Mesodermal cell (in vitro differentiated cells): ENCODE measurements around the gene C11orf42. TPM values are rescaled to one million over a fixed set of nuclear protein-coding genes. Genes with fewer than 3 reads are reported as not detected.

Experiments used
- H3K27ac ChIP-seq: 2 replicates; pipeline ENCODE4 v1.7.0; 2013; ENCODE audit warnings: mild to moderate bottlenecking, low read depth, low read length, moderate library complexity; ENCODE audit not compliant: severe bottlenecking
- H3K36me3 ChIP-seq: 2 replicates; pipeline ENCODE4 v1.7.1; 2013; ENCODE audit warnings: mild to moderate bottlenecking, low read length, moderate library complexity; ENCODE audit not compliant: control insufficient read depth, insufficient read depth
- H3K4me1 ChIP-seq: one replicate; pipeline ENCODE4 v1.7.1; 2013; ENCODE audit warnings: mild to moderate bottlenecking, low read length; ENCODE audit not compliant: insufficient read depth, control insufficient read depth, poor library complexity, severe bottlenecking
- H3K4me3 ChIP-seq: 2 replicates; pipeline ENCODE4 v1.7.0; 2013; ENCODE audit warnings: low read length, control low read depth, mild to moderate bottlenecking; ENCODE audit not compliant: insufficient read depth, poor library complexity, severe bottlenecking; ENCODE audit errors: extremely low read depth
- H3K9me3 ChIP-seq: 2 replicates; pipeline ENCODE4 v1.7.1; 2013; ENCODE audit warnings: mild to moderate bottlenecking, low read length, moderate library complexity; ENCODE audit not compliant: control insufficient read depth
- WGBS, 2 experiments: methylation state at CpG; one replicate each; pipeline ENCODE4 v1.1.5; 2013; ENCODE audit warnings: missing lambda C conversion rate in 2 of 2; ENCODE audit not compliant: insufficient coverage in 2 of 2; 5-methylcytosine and 5-hydroxymethylcytosine counted together
- polyA plus RNA-seq, 2 experiments: library from polyadenylated mRNA; stranded (reverse); fragments of 50-300 nt; gene quantifications; one replicate each; pipeline ENCODE4 v1.2.3, GENCODE V29; 2013

Gene C11orf42
- polyA plus RNA-seq (2013, experiment 1 of 2), result not detected
- polyA plus RNA-seq (2013, experiment 2 of 2), result not detected

GRCh38 chr11:6205366-6205765 lies at the start of gene C11orf42:
Gene C11orf42, plus strand, starts transcription at chr11:6205557. Its CDS starts 59 bp downstream, at chr11:6205616.
- Histone ChIP-seq H3K36me3 (peaks cover 30% of the 10 kb centered on the region), H3K27ac (no peak within 1 kb of the TSS), H3K4me3 (no peak within 1 kb of the TSS), H3K9me3 (no peaks in the 10 kb centered on the region), H3K4me1 (no peaks in the 10 kb centered on the region)
- WGBS, 2 experiments, result no CpG with 5 or more reads among the region's 1 CpG

GRCh38 chr11:6156628-6157359 lies 48.6 kb upstream of the C11orf42 start:
- Histone ChIP-seq H3K9me3 (no peaks in the 10 kb centered on the region), H3K4me1 (no peaks in the 10 kb centered on the region), H3K36me3 (no peaks in the 10 kb centered on the region), H3K4me3 (no peak overlapping the region), H3K27ac (no peak overlapping the region)
- WGBS, 2 experiments, result 80 to 94% methylated on average over 2 of the region's 7 CpGs

- Histone ChIP-seq H3K4me3 (no peak within 1 kb of the TSS), H3K27ac (no peak within 1 kb of the TSS), H3K36me3 (no peaks in the 10 kb centered on the region), H3K4me1 (no peaks in the 10 kb centered on the region), H3K9me3 (no peaks in the 10 kb centered on the region)
- WGBS, 2 experiments, result no CpG with 5 or more reads among the region's 1 CpG
These were observed 35.1 kb upstream of the C11orf42 start, which contains the start of gene OR52B2 for GRCh38 chr11:6170226-6170625. Gene OR52B2, minus strand, starts transcription at chr11:6170326. Its CDS starts 0 bp downstream, at chr11:6170326.

- Histone ChIP-seq H3K36me3 (no peaks in the 10 kb centered on the region), H3K9me3 (no peaks in the 10 kb centered on the region), H3K4me1 (no peaks in the 10 kb centered on the region), H3K27ac (no peak overlapping the region), H3K4me3 (no peak overlapping the region)
- 64 to 70% methylated on average over 2 of the region's 2 CpGs for WGBS, 2 experiments
These were observed 29.9 kb upstream of the C11orf42 start for GRCh38 chr11:6175440-6175839.

- Histone ChIP-seq H3K27ac (no peak overlapping the region), H3K9me3 (no peaks in the 10 kb centered on the region), H3K4me3 (no peak overlapping the region), H3K4me1 (no peaks in the 10 kb centered on the region), H3K36me3 (no peaks in the 10 kb centered on the region)
These were observed 13.6 kb upstream of the C11orf42 start for GRCh38 chr11:6191742-6192141.

- H3K4me1 ChIP-seq, result no peaks in the 10 kb centered on the region
- no peaks in the 10 kb centered on the region for H3K36me3 ChIP-seq
- H3K27ac ChIP-seq, result no peak overlapping the region
- WGBS, 2 experiments, result 60% methylated on average over 1 of the region's 1 CpG; no CpG with 5 or more reads in 1 of the 2 experiments
- no peaks in the 10 kb centered on the region for H3K9me3 ChIP-seq
- no peak overlapping the region for H3K4me3 ChIP-seq
These were observed 11.2 kb upstream of the C11orf42 start for GRCh38 chr11:6194065-6194581.

GRCh38 chr11:6196396-6196795 lies 9.0 kb upstream of the C11orf42 start:
- no peaks in the 10 kb centered on the region for H3K4me1 ChIP-seq
- H3K27ac ChIP-seq, result no peak overlapping the region
- H3K9me3 ChIP-seq, result no peaks in the 10 kb centered on the region
- H3K4me3 ChIP-seq, result no peak overlapping the region
- H3K36me3 ChIP-seq, result no peaks in the 10 kb centered on the region
- WGBS, 2 experiments, result 80 to 100% methylated on average over 1 of the region's 4 CpGs

GRCh38 chr11:6197466-6198200 lies 7.7 kb upstream of the C11orf42 start:
- Histone ChIP-seq H3K27ac (no peak overlapping the region), H3K9me3 (no peaks in the 10 kb centered on the region), H3K4me1 (no peaks in the 10 kb centered on the region), H3K36me3 (no peaks in the 10 kb centered on the region), H3K4me3 (no peak overlapping the region)
- 85 to 90% methylated on average over 2 to 3 of the region's 4 CpGs for WGBS, 2 experiments

GRCh38 chr11:6199174-6199810 lies 6.1 kb upstream of the C11orf42 start, which contains the start of gene OR52W1:
Gene OR52W1, plus strand, starts transcription at chr11:6199224. Its CDS starts 0 bp downstream, at chr11:6199224.
- Histone ChIP-seq H3K9me3 (no peaks in the 10 kb centered on the region), H3K36me3 (no peaks in the 10 kb centered on the region), H3K4me3 (no peak within 1 kb of the TSS), H3K4me1 (no peaks in the 10 kb centered on the region), H3K27ac (no peak within 1 kb of the TSS)
- WGBS, 2 experiments, result 93 to 100% methylated on average over 4 to 5 of the region's 5 CpGs

GRCh38 chr11:6200975-6201374 lies 4.4 kb upstream of the C11orf42 start:
- Histone ChIP-seq H3K4me1 (no peaks in the 10 kb centered on the region), H3K27ac (no peak overlapping the region), H3K36me3 (peaks cover 5% of the 10 kb centered on the region), H3K9me3 (no peaks in the 10 kb centered on the region), H3K4me3 (no peak overlapping the region)
- WGBS, 2 experiments, result 75 to 77% methylated on average over 3 to 4 of the region's 4 CpGs
